GM10266 (cell line): ENCODE data around the gene CACNA1B.
"Not testable (repeated sequence)": the region's sequence is repeated elsewhere in the genome, so short reads cannot be mapped to it uniquely, and the experiment has no call there.

Experiments
- DNase-seq: peaks from one replicate; pipeline ENCODE4 v3.0.0; 2012; ENCODE audit errors: extremely low spot score
- TF ChIP-seq, protein P1 (sequence below): IDR thresholded peaks from 2 replicates; pipeline ENCODE4 v1.5.1; 2012; ENCODE audit warnings: mild to moderate bottlenecking, low read depth; ENCODE audit not compliant: control insufficient read depth, insufficient read depth; ENCODE audit errors: missing control alignments

Gene CACNA1B

GRCh38 chr9:138120511-138121437, 243.2 kb downstream of the CACNA1B start:
- TF ChIP-seq, protein P1, sequence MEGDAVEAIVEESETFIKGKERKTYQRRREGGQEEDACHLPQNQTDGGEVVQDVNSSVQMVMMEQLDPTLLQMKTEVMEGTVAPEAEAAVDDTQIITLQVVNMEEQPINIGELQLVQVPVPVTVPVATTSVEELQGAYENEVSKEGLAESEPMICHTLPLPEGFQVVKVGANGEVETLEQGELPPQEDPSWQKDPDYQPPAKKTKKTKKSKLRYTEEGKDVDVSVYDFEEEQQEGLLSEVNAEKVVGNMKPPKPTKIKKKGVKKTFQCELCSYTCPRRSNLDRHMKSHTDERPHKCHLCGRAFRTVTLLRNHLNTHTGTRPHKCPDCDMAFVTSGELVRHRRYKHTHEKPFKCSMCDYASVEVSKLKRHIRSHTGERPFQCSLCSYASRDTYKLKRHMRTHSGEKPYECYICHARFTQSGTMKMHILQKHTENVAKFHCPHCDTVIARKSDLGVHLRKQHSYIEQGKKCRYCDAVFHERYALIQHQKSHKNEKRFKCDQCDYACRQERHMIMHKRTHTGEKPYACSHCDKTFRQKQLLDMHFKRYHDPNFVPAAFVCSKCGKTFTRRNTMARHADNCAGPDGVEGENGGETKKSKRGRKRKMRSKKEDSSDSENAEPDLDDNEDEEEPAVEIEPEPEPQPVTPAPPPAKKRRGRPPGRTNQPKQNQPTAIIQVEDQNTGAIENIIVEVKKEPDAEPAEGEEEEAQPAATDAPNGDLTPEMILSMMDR = no peak

DNA sequence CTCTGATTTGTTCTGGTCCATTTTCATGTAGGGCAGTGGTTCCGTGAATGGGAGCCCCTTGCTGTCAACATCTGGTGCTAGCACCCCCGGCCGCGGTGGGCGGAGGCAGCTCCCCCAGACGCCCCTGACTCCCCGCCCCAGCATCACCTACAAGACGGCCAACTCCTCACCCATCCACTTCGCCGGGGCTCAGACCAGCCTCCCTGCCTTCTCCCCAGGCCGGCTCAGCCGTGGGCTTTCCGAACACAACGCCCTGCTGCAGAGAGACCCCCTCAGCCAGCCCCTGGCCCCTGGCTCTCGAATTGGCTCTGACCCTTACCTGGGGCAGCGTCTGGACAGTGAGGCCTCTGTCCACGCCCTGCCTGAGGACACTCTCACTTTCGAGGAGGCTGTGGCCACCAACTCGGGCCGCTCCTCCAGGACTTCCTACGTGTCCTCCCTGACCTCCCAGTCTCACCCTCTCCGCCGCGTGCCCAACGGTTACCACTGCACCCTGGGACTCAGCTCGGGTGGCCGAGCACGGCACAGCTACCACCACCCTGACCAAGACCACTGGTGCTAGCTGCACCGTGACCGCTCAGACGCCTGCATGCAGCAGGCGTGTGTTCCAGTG, 244.0 kb downstream of the CACNA1B start:
- TF ChIP-seq, protein P1 = no peak
- DNase-seq = no peak

More at GRCh38 chr9:138120511-138121437, 243.2 kb downstream of the CACNA1B start:
- no peak for DNase-seq

- TF ChIP-seq, protein P1 = no peak
- no peak for DNase-seq
These were observed 244.6 kb downstream of the CACNA1B start for GRCh38 chr9:138122201-138122600.

- no peak for DNase-seq
- TF ChIP-seq, protein P1 = no peak
These were observed 245.1 kb downstream of the CACNA1B start for GRCh38 chr9:138122676-138123075.

DNA sequence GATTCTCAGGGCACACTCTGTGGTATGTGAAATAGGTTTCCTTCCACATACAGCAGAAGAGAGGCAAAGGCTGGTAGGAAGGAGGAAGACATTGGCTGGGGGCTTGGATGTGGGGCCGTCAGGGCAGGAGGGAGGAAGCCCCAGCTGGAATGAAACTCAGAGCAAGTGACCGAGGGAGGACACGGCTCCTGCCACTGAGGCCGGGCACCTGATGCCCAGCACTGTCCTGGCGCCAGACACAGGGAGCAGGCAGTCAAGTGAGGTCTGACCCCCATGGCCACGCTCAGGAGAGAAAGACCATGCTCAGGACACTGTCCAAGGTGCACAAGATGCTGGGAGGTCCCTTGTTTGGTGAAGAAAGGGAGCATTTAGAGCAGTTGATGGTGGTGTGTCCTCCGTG, 245.5 kb downstream of the CACNA1B start:
- DNase-seq = no peak
- TF ChIP-seq, protein P1 = no peak

DNA sequence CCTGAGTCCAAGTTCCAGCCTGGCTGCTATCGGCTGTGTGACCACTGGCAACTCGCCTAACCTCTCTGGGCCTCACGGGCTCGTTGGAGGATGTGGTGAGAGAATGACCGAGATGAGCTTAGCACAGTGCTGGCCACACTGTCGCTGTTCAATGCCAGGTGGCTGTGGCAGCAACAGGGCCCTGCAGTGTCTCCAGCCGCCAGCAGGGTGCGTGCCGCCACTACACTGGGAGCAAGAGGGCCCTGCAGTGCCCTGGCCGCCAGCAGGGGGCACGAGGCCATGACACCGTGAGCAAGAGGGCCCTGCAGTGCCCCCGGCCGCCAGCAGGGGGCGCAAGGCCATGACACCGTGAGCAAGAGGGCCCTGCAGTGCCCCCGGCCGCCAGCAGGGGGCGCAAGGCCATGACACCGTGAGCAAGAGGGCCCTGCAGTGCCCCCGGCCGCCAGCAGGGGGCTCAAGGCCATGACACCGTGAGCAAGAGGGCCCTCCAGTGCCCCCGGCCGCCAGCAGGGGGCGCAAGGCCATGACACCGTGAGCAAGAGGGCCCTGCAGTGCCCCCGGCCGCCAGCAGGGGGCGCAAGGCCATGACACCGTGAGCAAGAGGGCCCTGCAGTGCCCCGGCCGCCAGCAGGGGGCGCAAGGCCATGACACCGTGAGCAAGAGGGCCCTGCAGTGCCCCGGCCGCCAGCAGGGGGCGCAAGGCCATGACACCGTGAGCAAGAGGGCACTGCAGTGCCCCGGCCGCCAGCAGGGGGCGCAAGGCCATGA, 248.7 kb downstream of the CACNA1B start:
- not testable (repeated sequence) for DNase-seq
- TF ChIP-seq, protein P1 = peak; percentile 75

DNA sequence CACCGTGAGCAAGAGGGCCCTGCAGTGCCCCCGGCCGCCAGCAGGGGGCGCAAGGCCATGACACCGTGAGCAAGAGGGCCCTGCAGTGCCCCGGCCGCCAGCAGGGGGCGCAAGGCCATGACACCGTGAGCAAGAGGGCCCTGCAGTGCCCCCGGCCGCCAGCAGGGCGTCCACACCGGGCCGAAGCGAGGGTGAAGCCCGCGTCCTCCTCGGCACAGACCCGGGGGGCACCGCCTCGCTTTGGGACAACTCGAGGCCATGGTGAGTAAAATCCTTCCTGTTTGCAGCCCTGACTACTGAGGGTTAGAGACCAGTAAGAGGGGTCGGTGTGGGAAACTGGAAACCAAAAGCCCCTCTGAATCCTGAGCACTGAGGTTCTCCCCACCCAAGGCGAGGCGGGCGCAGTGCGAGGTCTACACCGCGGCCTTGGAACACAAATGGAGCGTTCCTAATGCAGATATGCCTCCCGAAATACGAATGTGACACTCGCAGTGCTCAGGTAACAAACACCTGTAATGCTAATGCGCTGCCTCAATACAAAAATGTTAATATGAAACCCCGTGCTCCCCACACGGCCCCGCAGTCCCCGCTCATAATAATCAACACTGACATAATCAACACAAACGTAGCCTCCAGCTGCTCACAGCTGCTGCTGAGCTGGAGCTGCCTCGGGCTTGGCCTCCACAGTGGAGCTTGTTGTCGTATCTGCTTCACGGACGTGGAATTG, 249.4 kb downstream of the CACNA1B start:
- not testable (repeated sequence) for DNase-seq

DNA sequence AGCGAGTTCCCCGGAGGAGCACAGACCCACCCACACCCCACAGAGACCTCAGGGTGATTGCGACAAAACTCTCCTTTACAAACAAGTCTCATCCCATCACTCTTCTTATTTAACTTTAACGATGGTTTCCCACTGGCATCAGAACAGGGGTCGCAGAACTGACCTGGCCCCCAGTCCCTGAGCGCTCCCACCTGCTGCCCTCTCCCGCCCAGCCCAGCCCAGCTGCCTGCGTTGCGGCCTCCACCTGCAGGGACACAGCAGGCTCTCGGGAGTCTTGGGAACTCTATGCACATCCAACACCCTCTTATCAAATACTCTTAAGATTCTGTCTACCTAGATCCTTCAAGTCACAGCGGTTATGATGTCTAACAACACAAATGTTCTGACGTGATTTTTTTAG, 250.4 kb downstream of the CACNA1B start:
- not testable (repeated sequence) for DNase-seq

GRCh38 chr9:138129318-138129717, 251.7 kb downstream of the CACNA1B start:
- DNase-seq = not testable (repeated sequence)

- DNase-seq = not testable (repeated sequence)
These were observed 255.5 kb downstream of the CACNA1B start for GRCh38 chr9:138132946-138133705.
